GM10266 (cell line): ENCODE data around the gene USHBP1.
"Not testable (repeated sequence)": the region's sequence is repeated elsewhere in the genome, so short reads cannot be mapped to it uniquely, and the experiment has no call there.

ENCODE experiments used
- DNase-seq: peaks from one replicate; pipeline ENCODE4 v3.0.0; 2012; ENCODE audit errors: extremely low spot score
- TF ChIP-seq, protein P1 (sequence below): IDR thresholded peaks from 2 replicates; pipeline ENCODE4 v1.5.1; 2012; ENCODE audit warnings: mild to moderate bottlenecking, low read depth; ENCODE audit not compliant: control insufficient read depth, insufficient read depth; ENCODE audit errors: missing control alignments

USHBP1 gene

DNA sequence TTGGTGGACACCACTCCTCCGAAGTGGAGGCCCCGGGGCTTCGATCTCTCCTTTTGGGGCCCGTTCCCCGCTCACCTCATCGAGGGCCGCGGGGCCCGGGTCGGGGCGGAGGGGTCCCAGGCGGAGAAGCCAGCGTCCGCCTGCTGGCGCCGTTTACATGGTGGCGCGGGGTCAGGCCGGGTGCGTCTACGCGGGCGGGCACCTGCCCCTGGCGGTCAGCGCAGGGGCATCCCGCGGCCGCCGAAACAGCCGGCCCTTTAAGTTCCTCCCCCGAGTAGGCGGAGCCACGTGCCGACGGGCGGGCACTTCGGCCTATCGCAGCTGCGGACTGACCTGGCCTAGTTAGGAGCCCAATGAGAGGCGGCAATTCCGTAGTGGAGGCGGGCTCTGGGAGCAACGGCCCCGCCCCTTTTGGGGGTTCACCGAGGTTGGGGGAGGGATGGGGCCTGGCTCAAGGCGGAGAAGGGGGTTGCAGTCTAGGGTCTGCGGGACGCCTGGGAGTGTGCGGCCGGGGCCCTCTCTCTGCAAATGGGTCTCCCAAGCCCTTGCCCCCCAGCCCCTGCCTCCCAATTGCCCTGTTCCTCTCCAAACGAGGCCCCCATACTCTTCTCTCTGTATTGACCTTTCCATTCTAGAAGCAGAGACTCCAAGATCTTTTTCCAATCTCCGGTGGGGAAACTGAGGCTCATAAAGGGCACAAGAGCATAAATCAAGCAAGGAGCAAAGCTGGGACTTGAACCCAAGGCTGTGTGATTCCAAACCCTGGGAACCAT lies 38.8 kb upstream of the USHBP1 start, which contains the start of gene ABHD8:
TSS of gene ABHD8 (minus strand) at position 259 of the 773 bp plus-strand sequence. CDS start 1,809 bp downstream, outside the sequence.
- TF ChIP-seq, protein P1, sequence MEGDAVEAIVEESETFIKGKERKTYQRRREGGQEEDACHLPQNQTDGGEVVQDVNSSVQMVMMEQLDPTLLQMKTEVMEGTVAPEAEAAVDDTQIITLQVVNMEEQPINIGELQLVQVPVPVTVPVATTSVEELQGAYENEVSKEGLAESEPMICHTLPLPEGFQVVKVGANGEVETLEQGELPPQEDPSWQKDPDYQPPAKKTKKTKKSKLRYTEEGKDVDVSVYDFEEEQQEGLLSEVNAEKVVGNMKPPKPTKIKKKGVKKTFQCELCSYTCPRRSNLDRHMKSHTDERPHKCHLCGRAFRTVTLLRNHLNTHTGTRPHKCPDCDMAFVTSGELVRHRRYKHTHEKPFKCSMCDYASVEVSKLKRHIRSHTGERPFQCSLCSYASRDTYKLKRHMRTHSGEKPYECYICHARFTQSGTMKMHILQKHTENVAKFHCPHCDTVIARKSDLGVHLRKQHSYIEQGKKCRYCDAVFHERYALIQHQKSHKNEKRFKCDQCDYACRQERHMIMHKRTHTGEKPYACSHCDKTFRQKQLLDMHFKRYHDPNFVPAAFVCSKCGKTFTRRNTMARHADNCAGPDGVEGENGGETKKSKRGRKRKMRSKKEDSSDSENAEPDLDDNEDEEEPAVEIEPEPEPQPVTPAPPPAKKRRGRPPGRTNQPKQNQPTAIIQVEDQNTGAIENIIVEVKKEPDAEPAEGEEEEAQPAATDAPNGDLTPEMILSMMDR: peak; percentile 43
- peak; percentile 98 for DNase-seq

- TF ChIP-seq, protein P1: no peak
- no peak for DNase-seq
Measured at GRCh38 chr19:17302391-17303166, 38.0 kb upstream of the USHBP1 start.

- TF ChIP-seq, protein P1: no peak
- DNase-seq: no peak
Measured at GRCh38 chr19:17300992-17301619, 36.6 kb upstream of the USHBP1 start.

DNA sequence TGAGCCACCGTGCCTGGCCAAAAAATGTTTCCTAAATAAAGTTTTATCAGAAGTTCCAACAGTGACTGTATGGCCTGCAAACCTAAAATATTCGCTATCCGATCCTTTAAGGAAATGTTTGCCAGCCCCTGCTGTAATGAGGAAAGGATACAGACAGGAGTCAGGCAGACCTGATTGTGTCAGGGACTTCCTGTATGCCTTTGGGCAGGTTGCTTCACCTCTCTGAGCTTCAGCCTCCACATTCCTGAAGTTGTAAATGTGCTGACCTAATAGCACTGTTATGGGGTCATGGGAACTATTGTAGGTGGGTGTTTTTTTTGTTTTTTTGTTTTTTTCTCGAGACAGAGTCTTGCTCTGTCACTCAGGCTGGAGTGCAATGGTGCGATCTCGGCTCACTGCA lies 32.4 kb upstream of the USHBP1 start:
- DNase-seq: no peak
- TF ChIP-seq, protein P1: no peak

GRCh38 chr19:17296273-17296672 lies 31.7 kb upstream of the USHBP1 start:
- TF ChIP-seq, protein P1: no peak
- DNase-seq: no peak

DNA sequence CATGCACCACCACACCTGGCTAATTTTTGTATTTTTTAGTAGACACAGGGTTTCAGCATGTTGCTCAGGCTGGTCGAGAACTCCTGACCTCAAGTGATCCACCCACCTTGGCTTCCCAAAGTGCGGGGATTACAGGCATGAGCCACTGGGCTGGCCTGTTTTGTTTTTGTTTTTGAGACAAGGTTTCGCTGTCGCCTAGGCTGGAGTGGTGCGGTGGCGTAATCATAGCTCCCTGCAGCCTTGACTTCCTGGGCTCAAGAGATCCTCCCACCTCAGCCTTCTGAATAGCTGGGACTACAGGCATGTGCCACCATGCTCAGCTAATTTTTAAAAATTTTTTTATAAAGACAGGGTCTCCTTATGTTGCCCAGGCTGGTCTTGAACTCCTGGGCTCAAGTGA lies 31.0 kb upstream of the USHBP1 start:
- DNase-seq: not testable (repeated sequence)

GRCh38 chr19:17294051-17294891 lies 29.7 kb upstream of the USHBP1 start:
- TF ChIP-seq, protein P1: no peak
- peak; percentile 74 for DNase-seq
